ENCODE measurements around the gene TNFRSF14.

Gene TNFRSF14

GRCh38 chr1:2604156-2604843 lies 48.1 kb downstream of the TNFRSF14 start:
- DNase-seq = no peak

GRCh38 chr1:2604844-2605508 lies 48.8 kb downstream of the TNFRSF14 start:
- DNase-seq = no peak

GRCh38 chr1:2605509-2606395 lies 49.6 kb downstream of the TNFRSF14 start:
- DNase-seq = no peak

GRCh38 chr1:2606396-2606880 lies 50.3 kb downstream of the TNFRSF14 start:
- DNase-seq = no peak

- no peak for DNase-seq
Measured at GRCh38 chr1:2606881-2607621, 50.9 kb downstream of the TNFRSF14 start.

DNA sequence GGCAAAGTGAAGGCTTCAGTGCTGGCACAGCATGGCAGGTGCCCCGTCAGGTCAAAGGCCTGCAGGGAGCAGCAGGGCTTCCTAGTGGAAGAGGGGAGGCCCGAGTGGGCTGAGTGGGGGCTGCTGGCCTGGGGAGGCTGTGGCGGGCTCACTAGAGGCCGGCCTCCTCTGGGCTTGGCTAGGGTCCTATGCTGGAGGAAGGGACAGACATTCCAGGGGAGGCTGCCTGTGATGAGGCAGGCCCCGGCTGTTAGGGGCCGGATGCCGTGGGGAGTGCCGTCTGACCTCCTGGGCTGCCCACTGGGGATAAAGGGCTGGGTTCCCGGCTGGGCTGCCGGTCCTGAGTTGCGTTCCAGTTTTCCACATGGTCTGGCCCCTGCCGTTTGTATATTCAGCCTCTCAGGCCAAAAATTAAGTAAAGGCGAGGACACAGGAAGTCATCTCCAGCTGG lies 51.5 kb downstream of the TNFRSF14 start:
- DNase-seq = no peak

DNA sequence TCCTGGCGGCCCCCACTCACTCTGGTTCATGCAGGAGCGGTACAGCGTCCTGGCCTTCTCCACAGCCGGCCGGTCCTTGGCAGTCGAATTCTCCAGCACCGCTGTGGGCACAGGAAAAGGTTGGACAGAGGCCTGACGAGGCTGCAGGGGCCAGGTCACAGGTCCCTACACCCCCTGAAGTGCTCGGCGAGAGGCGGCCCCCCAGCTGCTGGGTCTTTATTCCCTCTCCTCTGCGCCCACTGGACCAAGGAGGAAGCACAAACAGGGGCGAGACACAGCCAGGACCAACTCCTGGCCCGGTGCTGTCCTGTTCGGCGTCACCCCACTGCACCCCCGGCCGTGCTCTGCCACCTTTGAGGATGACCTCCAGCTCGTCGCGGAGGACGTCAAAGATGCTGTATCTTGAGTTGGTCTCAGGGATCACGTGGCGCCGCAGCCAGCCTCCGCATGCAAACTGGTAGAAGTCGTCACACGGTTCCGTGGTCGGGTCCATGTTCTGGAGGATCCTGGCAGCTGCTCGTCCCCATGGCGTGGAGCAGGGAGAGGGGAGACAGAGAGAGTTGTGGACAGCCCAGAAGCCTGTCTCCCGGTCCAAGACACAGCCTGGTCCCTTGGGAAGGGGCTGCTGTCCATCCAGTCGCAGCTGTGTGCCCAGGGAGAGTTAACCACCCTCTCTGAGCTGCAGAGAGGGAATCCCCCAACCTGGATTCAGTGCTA lies 53.3 kb downstream of the TNFRSF14 start:
- DNase-seq = no peak

- DNase-seq = no peak
Measured at GRCh38 chr1:2610036-2610959, 54.1 kb downstream of the TNFRSF14 start.

DNA sequence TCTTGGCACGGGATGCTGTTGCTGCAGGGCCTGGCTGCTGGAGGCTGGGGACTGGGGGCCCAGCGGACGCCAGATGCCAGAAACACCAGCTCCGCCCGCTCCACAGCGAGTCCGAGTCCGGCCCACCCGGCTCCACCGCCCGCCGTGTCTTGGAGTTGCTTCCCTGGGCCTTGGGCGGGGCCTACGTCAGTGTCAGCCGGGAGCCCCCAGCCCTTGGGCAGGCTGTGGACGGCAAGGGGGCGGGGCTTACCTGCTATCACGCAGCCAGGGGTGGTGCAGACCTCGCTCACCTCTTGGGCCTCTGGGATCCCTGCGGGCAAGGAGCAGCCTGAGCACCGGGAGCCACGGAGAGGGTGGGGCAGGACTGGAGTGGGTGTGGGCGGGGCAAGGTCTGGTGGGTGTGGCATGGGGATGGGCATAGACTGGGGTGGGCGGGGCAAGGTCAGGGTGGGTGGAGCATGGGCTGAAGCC lies 54.9 kb downstream of the TNFRSF14 start:
- DNase-seq = peak; percentile 72

DNA sequence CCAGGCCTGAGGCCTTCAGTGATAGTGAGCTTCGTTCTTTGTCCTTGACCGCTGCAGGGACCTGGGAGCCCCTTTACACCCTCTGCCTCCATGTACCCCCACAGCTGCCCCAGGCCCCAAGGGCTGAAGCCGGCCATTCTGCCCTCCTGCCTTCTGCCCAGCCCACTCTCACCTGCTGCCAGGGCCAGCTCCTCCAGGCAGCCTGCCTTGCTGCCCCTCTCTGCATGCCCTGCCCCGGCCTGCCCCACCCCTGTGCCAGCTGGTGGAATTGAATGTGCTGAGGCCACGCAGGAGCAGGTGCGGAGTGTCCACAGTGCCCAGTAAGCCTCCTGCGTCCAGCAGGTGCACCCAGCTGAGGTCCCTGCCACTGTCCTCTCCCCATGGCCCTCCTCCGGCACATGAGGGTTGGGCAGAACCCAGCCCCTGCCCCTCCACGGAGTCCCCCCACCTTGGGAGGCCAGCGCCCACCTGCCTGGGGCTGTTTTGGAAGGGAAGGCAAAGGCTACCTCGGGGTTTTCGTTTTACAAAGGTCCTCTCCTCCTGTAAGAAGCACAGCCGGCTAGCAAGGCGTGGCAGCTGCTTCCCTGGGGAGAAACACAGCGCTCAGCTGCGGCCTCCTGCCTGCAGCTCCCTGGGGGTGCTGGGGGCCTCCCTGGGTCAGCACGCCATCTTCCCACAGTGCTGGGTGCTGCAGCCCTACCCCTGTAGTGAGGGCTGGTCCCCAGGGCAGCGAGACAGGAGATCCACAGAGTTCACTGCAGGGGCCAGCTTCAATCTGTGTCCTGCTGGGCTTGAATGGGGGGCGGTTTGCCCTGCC lies 55.7 kb downstream of the TNFRSF14 start:
- DNase-seq = no peak

- no peak for DNase-seq
Measured at GRCh38 chr1:2612591-2613365, 56.6 kb downstream of the TNFRSF14 start.

All from retina (tissue), 1 donor.